ENCODE results near the gene MLEC. TPM values are rescaled to one million over a fixed set of nuclear protein-coding genes. Genes with fewer than 3 reads are reported as not detected.

Gene MLEC
- total and polyA plus RNA-seq, 2 of the 13 experiments (the other 11 are each of a cell fraction or from before 2014, with no cell fraction given) = 49.8 to 156 TPM

- TF ChIP-seq PAXIP1 (CRISPR knock-in tag; conservative IDR thresholded peaks at IDR 0.05) (peak; percentile 67), SAP130 (CRISPR knock-in tag; IDR thresholded peaks at IDR 0.05; ENCODE audit: low read depth) (peak; percentile 92), ZBTB38 (CRISPR knock-in tag; IDR thresholded peaks at IDR 0.05) (no peak), NR2F6 (IDR thresholded peaks at IDR 0.05) (peak; percentile 83), NR2F6 (CRISPR knock-in tag; IDR thresholded peaks at IDR 0.05) (peak; percentile 82), KLF16 (CRISPR knock-in tag; IDR thresholded peaks at IDR 0.05) (0 out of 4 replicates have a peak, but pooled peaks of 1 of the 2 experiments have one; percentile 29), ZNF557 (CRISPR knock-in tag; IDR thresholded peaks at IDR 0.05) (no peak), EZH2 (conservative IDR thresholded peaks at IDR 0.05; ENCODE audit: low read depth, low read length) (no peak), ZNF329 (CRISPR knock-in tag; IDR thresholded peaks at IDR 0.05; ENCODE audit: low read depth) (no peak), GFI1 (CRISPR knock-in tag; IDR thresholded peaks at IDR 0.05; ENCODE audit: borderline replicate concordance) (peak; percentile 73), SCMH1 (CRISPR knock-in tag; IDR thresholded peaks at IDR 0.05; ENCODE audit: borderline replicate concordance) (no peak), ZNF441 (CRISPR knock-in tag; IDR thresholded peaks at IDR 0.05; ENCODE audit: borderline replicate concordance) (no peak), SKIL (CRISPR knock-in tag; IDR thresholded peaks at IDR 0.05; ENCODE audit: borderline replicate concordance) (peak; percentile 17; the same call in 1 of the 2 replicates), ZNF280D (CRISPR knock-in tag; IDR thresholded peaks at IDR 0.05) (no peak), ZXDC (CRISPR knock-in tag; IDR thresholded peaks at IDR 0.05) (no peak), ZNF83 (CRISPR knock-in tag; IDR thresholded peaks at IDR 0.05; ENCODE audit: borderline replicate concordance) (no peak), GABPA (IDR thresholded peaks at IDR 0.05; ENCODE audit: low read depth, low read length) (no peak), GABPA (CRISPR knock-in tag; IDR thresholded peaks at IDR 0.05; ENCODE audit: low read depth) (peak; percentile 35; the same call in 1 of the 2 replicates), MIER3 (CRISPR knock-in tag; IDR thresholded peaks at IDR 0.05; ENCODE audit: borderline replicate concordance) (no peak), IRX3 (CRISPR knock-in tag; IDR thresholded peaks at IDR 0.05; ENCODE audit: borderline replicate concordance, low read depth) (no peak)
These were observed 5.6 kb downstream of the MLEC start (continued) for GRCh38 chr12:120692524-120693033.
